Endodermal cell (in vitro differentiated cells): ENCODE measurements around the gene GUCY2C. TPM values are rescaled to one million over a fixed set of nuclear protein-coding genes. Genes with fewer than 3 reads are reported as not detected.
A peak's percentile ranks its signal among the peaks of the same experiment; 100 is the strongest.

Experiments
- DNase-seq: peaks from one replicate; pipeline ENCODE4 v3.0.0-alpha.2; 2017
- H3K27ac ChIP-seq: 2 replicates; pipeline ENCODE4 v1.5.1; 2013; ENCODE audit warnings: mild to moderate bottlenecking, low read depth, low read length, moderate library complexity
- H3K27me3 ChIP-seq: 2 replicates; pipeline ENCODE4 v1.6.1; 2013; ENCODE audit warnings: mild to moderate bottlenecking, low read length, moderate library complexity; ENCODE audit not compliant: insufficient read depth, control insufficient read depth, poor library complexity, severe bottlenecking
- H3K36me3 ChIP-seq: 2 replicates; pipeline ENCODE4 v1.7.0; 2013; ENCODE audit warnings: mild to moderate bottlenecking, low read length, moderate library complexity; ENCODE audit not compliant: control insufficient read depth, insufficient read depth
- H3K4me1 ChIP-seq: one replicate; pipeline ENCODE4 v1.7.0; 2013; ENCODE audit warnings: low read length; ENCODE audit not compliant: control insufficient read depth, insufficient read depth
- H3K4me3 ChIP-seq: 2 replicates; pipeline ENCODE4 v1.5.1; 2013; ENCODE audit warnings: mild to moderate bottlenecking, low read length, moderate library complexity
- H3K9ac ChIP-seq: 2 replicates; pipeline ENCODE4 v1.6.1; 2013; ENCODE audit warnings: mild to moderate bottlenecking, low read length, moderate library complexity; ENCODE audit not compliant: poor library complexity, severe bottlenecking; ENCODE audit errors: extremely low read depth
- H3K9me3 ChIP-seq: 2 replicates; pipeline ENCODE4 v1.6.1; 2013; ENCODE audit warnings: mild to moderate bottlenecking, low read length, moderate library complexity; ENCODE audit not compliant: control insufficient read depth
- H3K27ac Mint-ChIP-seq: 2 replicates; pipeline ENCODE4 v1.8.0; 2020; ENCODE audit warnings: mixed read lengths
- H3K27me3 Mint-ChIP-seq: 2 replicates; pipeline ENCODE4 v1.8.0; 2021; ENCODE audit warnings: mild to moderate bottlenecking, mixed read lengths; ENCODE audit not compliant: insufficient read depth
- H3K36me3 Mint-ChIP-seq: 2 replicates; pipeline ENCODE4 v1.8.0; 2020; ENCODE audit warnings: low read depth, mixed read lengths
- H3K4me1 Mint-ChIP-seq: 2 replicates; pipeline ENCODE4 v1.8.0; 2020; ENCODE audit warnings: mixed read lengths
- H3K4me3 Mint-ChIP-seq: 2 replicates; pipeline ENCODE4 v1.8.0; 2020; ENCODE audit warnings: mild to moderate bottlenecking, moderate library complexity, mixed read lengths
- H3K9me3 Mint-ChIP-seq: 2 replicates; pipeline ENCODE4 v1.8.0; 2020; ENCODE audit warnings: mild to moderate bottlenecking, mixed read lengths
- WGBS, 2 experiments: methylation state at CpG; one replicate each; pipeline versions ENCODE4 v1.1.5 to v1.1.7; 2013; ENCODE audit warnings: missing lambda C conversion rate in 2 of 2, mixed read lengths in 1 of 2; ENCODE audit not compliant: insufficient coverage in 1 of 2, insufficient read length in 1 of 2; 5-methylcytosine and 5-hydroxymethylcytosine counted together
- total RNA-seq, 2 donors: library from RNA; stranded (reverse); fragmentation: NEBNext Ultra II Directional in 1 of 2; extraction: Animal tissue kit (Norgen Biotek cat#: 25700) in 1 of 2; gene quantifications; 2 replicates in 1 of 2; 3 replicates in 1 of 2; pipeline ENCODE4 v1.2.1, GENCODE V29; 2021
- TF ChIP-seq, protein P1 (sequence below): fragments of 200-600 bp; sonication (generic); conservative IDR thresholded peaks from 2 replicates; pipeline ENCODE4 v1.5.0; 2021; ENCODE audit warnings: antibody characterized with exemption, mild to moderate bottlenecking

The GUCY2C gene
- total RNA-seq, 2 donors from 2014 or later, result 1.4 to 2.4 TPM

DNA sequence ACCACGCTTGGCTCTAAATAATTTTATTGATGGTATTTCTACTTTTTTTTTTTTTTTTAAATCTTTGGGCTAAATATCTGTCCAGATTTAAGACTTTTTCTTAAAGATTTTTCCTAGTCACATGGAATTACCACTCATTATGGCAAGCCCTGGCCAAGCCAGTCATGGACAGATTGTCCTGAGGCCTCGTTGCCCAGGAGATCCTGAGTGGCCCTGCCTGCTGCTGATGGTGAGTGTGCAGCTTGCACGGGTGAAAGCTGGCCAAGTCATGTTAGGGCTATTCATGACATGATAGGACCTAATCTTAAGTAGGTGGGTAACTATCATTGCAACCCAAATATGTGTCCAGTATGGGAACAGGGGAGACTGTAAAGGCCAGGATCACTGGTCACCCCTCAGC is 27.8 kb downstream of the GUCY2C start:
- Histone ChIP-seq H3K9ac (no peak overlapping the region), H3K27me3 (no peaks in the 10 kb centered on the region), H3K4me1 (no peaks in the 10 kb centered on the region), H3K36me3 (no peaks in the 10 kb centered on the region), H3K9me3 (no peaks in the 10 kb centered on the region), H3K4me3 (no peak overlapping the region), H3K27ac (no peak overlapping the region)
- 85 to 100% methylated on average over 1 to 2 of the region's 3 CpGs for WGBS, 2 experiments
- Mint-ChIP-seq H3K27me3 (no peaks in the 10 kb centered on the region), H3K4me3 (no peak overlapping the region), H3K36me3 (no peaks in the 10 kb centered on the region), H3K27ac (no peak overlapping the region), H3K9me3 (peaks cover 6% of the 10 kb centered on the region), H3K4me1 (peaks cover 1% of the 10 kb centered on the region)
- TF ChIP-seq, protein P1, sequence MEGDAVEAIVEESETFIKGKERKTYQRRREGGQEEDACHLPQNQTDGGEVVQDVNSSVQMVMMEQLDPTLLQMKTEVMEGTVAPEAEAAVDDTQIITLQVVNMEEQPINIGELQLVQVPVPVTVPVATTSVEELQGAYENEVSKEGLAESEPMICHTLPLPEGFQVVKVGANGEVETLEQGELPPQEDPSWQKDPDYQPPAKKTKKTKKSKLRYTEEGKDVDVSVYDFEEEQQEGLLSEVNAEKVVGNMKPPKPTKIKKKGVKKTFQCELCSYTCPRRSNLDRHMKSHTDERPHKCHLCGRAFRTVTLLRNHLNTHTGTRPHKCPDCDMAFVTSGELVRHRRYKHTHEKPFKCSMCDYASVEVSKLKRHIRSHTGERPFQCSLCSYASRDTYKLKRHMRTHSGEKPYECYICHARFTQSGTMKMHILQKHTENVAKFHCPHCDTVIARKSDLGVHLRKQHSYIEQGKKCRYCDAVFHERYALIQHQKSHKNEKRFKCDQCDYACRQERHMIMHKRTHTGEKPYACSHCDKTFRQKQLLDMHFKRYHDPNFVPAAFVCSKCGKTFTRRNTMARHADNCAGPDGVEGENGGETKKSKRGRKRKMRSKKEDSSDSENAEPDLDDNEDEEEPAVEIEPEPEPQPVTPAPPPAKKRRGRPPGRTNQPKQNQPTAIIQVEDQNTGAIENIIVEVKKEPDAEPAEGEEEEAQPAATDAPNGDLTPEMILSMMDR, result no peak
- DNase-seq, result no peak

DNA sequence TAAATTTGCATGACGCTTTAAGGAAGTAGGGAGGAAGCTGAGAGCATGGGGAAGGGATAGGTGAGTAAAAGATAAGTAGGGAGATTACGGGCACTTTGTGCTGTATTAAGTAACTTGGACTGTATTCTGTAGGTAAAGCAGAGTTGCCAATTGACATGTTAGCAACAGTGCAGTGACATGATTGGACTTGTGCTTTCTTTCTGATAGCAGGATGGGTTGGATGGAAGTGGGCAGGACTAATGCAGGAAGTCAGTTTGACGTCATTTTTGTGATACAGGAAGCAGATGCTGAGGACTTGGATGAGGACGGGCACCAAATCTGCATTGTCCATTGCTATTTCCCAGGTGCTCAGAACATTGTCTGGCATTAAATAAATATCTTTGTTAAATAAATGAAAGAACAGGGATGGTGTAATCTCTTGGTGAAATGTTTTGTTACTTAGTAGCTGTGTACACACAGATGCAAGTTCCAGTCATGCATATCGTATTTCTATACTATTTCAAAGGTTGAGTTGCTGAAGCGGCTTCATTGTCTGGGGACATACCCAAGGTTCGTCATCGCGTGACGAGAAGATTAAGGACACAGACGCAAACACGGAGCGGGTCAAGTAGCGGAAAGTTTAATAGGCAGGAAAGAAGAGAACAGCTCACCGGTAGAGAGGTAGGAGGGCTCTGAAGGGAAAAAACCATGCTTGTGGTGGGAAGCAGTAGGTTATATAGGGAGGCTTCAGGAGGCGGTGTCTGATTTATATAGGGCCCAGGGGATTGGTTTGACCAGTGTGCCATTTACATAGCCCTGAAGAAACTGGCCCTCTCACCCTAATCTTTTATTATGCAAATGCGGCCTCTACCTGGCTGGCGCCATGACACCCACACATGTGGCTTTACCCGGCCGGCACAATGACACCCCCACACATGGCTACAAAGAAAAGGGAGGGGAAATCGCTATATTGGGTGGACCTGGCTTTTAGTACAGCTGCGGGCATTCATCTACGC is 30.7 kb downstream of the GUCY2C start:
- no peak overlapping the region for H3K4me3 Mint-ChIP-seq
- H3K9me3 Mint-ChIP-seq, result no peaks in the 10 kb centered on the region
- Histone ChIP-seq H3K9ac (no peak overlapping the region), H3K4me1 (no peaks in the 10 kb centered on the region), H3K4me3 (no peak overlapping the region), H3K9me3 (no peaks in the 10 kb centered on the region), H3K36me3 (no peaks in the 10 kb centered on the region), H3K27ac (no peak overlapping the region), H3K27me3 (no peaks in the 10 kb centered on the region)
- H3K27ac Mint-ChIP-seq, result no peak overlapping the region
- no peaks in the 10 kb centered on the region for H3K36me3 Mint-ChIP-seq
- DNase-seq, result peak; percentile 69
- no peaks in the 10 kb centered on the region for H3K4me1 Mint-ChIP-seq
- TF ChIP-seq, protein P1, result no peak
- WGBS, 2 experiments, result 88 to 94% methylated on average over 17 to 23 of the region's 23 CpGs
- H3K27me3 Mint-ChIP-seq, result no peaks in the 10 kb centered on the region

DNA sequence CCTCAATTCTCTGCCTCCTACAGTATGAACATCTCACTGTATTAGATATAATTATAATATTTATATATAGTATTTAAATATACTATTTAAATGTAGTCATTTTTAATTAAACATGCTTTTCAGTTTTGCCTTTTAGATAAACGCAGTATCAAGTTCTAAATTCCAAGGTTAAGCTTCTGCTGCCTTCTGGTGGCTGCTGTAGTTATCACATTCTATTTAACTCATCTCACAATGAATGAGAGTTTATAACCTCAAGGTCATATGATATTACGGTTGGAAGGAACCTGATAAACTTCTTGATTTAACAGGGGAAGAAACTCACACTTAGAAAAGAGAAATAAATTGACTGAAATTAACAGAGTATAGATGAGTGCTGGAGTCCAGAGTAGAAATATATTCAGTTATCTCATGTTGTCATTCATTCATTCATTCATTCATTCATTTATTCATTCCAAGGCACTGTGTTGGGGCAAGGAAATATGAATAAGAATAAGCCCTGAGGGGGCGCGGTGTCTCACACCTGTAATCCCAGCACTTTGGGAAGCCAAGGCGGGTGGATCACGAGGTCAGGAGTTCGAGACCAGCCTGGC is 31.9 kb downstream of the GUCY2C start:
- H3K27me3 Mint-ChIP-seq, result no peaks in the 10 kb centered on the region
- H3K9me3 ChIP-seq, result no peaks in the 10 kb centered on the region
- H3K27ac Mint-ChIP-seq, result no peak overlapping the region
- no peak overlapping the region for H3K9ac ChIP-seq
- no peaks in the 10 kb centered on the region for H3K4me1 Mint-ChIP-seq
- TF ChIP-seq, protein P1, result peak; percentile 99
- no peaks in the 10 kb centered on the region for H3K4me1 ChIP-seq
- no peak overlapping the region for H3K27ac ChIP-seq
- H3K27me3 ChIP-seq, result no peaks in the 10 kb centered on the region
- H3K36me3 Mint-ChIP-seq, result no peaks in the 10 kb centered on the region
- H3K4me3 ChIP-seq, result no peak overlapping the region
- H3K36me3 ChIP-seq, result no peaks in the 10 kb centered on the region
- H3K4me3 Mint-ChIP-seq, result no peak overlapping the region
- no peak for DNase-seq
- no peaks in the 10 kb centered on the region for H3K9me3 Mint-ChIP-seq
- WGBS, 2 experiments, result 95% methylated on average over 4 to 7 of the region's 7 CpGs
